HepG2 (cell line): ENCODE data around the gene NFKB1. TPM values are rescaled to one million over a fixed set of nuclear protein-coding genes. Genes with fewer than 3 reads are reported as not detected.

Experiments used
- BHLHE40 ChIP-seq: IDR thresholded peaks from 2 replicates; pipeline ENCODE4 v1.6.1; 2011; ENCODE audit warnings: low read length, improper control_type of control experiment
- EED ChIP-seq: sonication (generic); formaldehyde crosslinking; IDR thresholded peaks from 2 replicates; pipeline ENCODE4 v1.5.0; 2020; ENCODE audit warnings: mild to moderate bottlenecking, missing genetic modification reagents
- FOXK1 ChIP-seq: sonication (generic); formaldehyde crosslinking; IDR thresholded peaks from 2 replicates; pipeline ENCODE4 v1.4.0; 2020; ENCODE audit warnings: low read depth, missing genetic modification reagents, borderline replicate concordance
- HIVEP1 ChIP-seq: sonication (generic); formaldehyde crosslinking; IDR thresholded peaks from 2 replicates; pipeline ENCODE4 v1.4.0; 2020; ENCODE audit warnings: mild to moderate bottlenecking, missing genetic modification reagents
- IKZF1 ChIP-seq: fragments of 450-650 bp; IDR thresholded peaks from 2 replicates; pipeline ENCODE4 v1.7.1; 2016
- KAT7 ChIP-seq: IDR thresholded peaks from 2 replicates; pipeline ENCODE4 v1.6.1; 2018; ENCODE audit warnings: borderline replicate concordance, missing compliant biosample characterization
- MIER3 ChIP-seq: IDR thresholded peaks from 2 replicates; pipeline ENCODE4 v1.6.1; 2016; ENCODE audit warnings: missing compliant biosample characterization, borderline replicate concordance
- MIXL1 ChIP-seq: IDR thresholded peaks from 2 replicates; pipeline ENCODE4 v1.6.1; 2016
- NFKB2 ChIP-seq: sonication (generic); formaldehyde crosslinking; IDR thresholded peaks from 2 replicates; pipeline ENCODE4 v1.4.0; 2020; ENCODE audit warnings: missing genetic modification reagents, borderline replicate concordance
- PREB ChIP-seq: sonication (generic); formaldehyde crosslinking; IDR thresholded peaks from 2 replicates; pipeline ENCODE4 v1.4.0; 2020; ENCODE audit warnings: missing genetic modification reagents
- RFX5 ChIP-seq: IDR thresholded peaks from 2 replicates; pipeline ENCODE4 v1.6.1; 2011; ENCODE audit warnings: low read depth, low read length, improper control_type of control experiment
- SOX5 ChIP-seq: IDR thresholded peaks from 2 replicates; pipeline ENCODE4 v1.6.1; 2016; ENCODE audit warnings: borderline replicate concordance
- TIGD3 ChIP-seq: sonication (generic); formaldehyde crosslinking; IDR thresholded peaks from 2 replicates; pipeline ENCODE4 v1.5.1; 2020; ENCODE audit warnings: mild to moderate bottlenecking, missing genetic modification reagents, borderline replicate concordance
- TRAFD1 ChIP-seq: sonication (generic); formaldehyde crosslinking; IDR thresholded peaks from 2 replicates; pipeline ENCODE4 v1.5.1; 2020; ENCODE audit warnings: missing genetic modification reagents, mild to moderate bottlenecking, borderline replicate concordance
- ZNF543 ChIP-seq: sonication (generic); formaldehyde crosslinking; IDR thresholded peaks from 2 replicates; pipeline ENCODE4 v1.4.0; 2020; ENCODE audit warnings: mild to moderate bottlenecking, missing genetic modification reagents
- ZNF580 ChIP-seq: IDR thresholded peaks from 2 replicates; pipeline ENCODE4 v1.6.1; 2016; ENCODE audit warnings: low read depth, borderline replicate concordance
- polyA plus RNA-seq, 8 experiments: library from polyadenylated mRNA; depleted of rRNA in 3 of 8; stranded (reverse) in 7 of 8; unstranded in 1 of 8; fragments of >200 nt; fragmentation: Illumina TruSeq in 4 of 8; extraction: Trizol in 4 of 8; gene quantifications; 2 replicates each; pipeline versions ENCODE4 v1.2.1 to v1.2.3, GENCODE V29; 2011 to 2016; ENCODE audit warnings: low read depth in 4 of 8, missing spikeins in 1 of 8, mixed read lengths in 1 of 8; ENCODE audit not compliant: insufficient read depth in 1 of 8
- total RNA-seq, 5 experiments: library from RNA; depleted of rRNA; stranded (reverse); fragments of >200 nt; fragmentation: Illumina TruSeq; extraction: Trizol; gene quantifications; 2 replicates each; pipeline ENCODE4 v1.2.3, GENCODE V29; 2016; ENCODE audit warnings: low read depth in 1 of 5
- TF ChIP-seq, protein P1 (sequence below): sonication (generic); formaldehyde crosslinking; conservative IDR thresholded peaks from 2 replicates; pipeline ENCODE4 v1.4.0; 2020; ENCODE audit warnings: missing genetic modification reagents
- TF ChIP-seq, protein P2 (sequence below): sonication (generic); formaldehyde crosslinking; IDR thresholded peaks from 2 replicates; pipeline ENCODE4 v1.5.0; 2020; ENCODE audit warnings: mild to moderate bottlenecking, missing genetic modification reagents, borderline replicate concordance
- TF ChIP-seq, protein P3 (sequence below): sonication (generic); formaldehyde crosslinking; IDR thresholded peaks from 2 replicates; pipeline ENCODE4 v1.4.0; 2020; ENCODE audit warnings: mild to moderate bottlenecking, missing genetic modification reagents

NFKB1 gene
- total and polyA plus RNA-seq, 2 of the 13 experiments (the other 11 are each of a cell fraction or from before 2014, with no cell fraction given) = 15.4 to 31.6 TPM

GRCh38 chr4:102478186-102478585 is 23.0 kb upstream of the NFKB1 start (continued):
- TF ChIP-seq, protein P1, sequence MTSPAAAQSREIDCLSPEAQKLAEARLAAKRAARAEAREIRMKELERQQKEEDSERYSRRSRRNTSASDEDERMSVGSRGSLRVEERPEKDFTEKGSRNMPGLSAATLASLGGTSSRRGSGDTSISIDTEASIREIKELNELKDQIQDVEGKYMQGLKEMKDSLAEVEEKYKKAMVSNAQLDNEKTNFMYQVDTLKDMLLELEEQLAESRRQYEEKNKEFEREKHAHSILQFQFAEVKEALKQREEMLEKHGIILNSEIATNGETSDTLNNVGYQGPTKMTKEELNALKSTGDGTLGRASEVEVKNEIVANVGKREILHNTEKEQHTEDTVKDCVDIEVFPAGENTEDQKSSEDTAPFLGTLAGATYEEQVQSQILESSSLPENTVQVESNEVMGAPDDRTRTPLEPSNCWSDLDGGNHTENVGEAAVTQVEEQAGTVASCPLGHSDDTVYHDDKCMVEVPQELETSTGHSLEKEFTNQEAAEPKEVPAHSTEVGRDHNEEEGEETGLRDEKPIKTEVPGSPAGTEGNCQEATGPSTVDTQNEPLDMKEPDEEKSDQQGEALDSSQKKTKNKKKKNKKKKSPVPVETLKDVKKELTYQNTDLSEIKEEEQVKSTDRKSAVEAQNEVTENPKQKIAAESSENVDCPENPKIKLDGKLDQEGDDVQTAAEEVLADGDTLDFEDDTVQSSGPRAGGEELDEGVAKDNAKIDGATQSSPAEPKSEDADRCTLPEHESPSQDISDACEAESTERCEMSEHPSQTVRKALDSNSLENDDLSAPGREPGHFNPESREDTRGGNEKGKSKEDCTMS = no peak
- TF ChIP-seq RFX5 = no peak
- 0 out of 2 replicates have a peak, but pooled peaks have one; percentile 70 for TF ChIP-seq KAT7 (CRISPR knock-in tag)
- no peak for TF ChIP-seq HIVEP1 (CRISPR knock-in tag)
- TF ChIP-seq, protein P2, sequence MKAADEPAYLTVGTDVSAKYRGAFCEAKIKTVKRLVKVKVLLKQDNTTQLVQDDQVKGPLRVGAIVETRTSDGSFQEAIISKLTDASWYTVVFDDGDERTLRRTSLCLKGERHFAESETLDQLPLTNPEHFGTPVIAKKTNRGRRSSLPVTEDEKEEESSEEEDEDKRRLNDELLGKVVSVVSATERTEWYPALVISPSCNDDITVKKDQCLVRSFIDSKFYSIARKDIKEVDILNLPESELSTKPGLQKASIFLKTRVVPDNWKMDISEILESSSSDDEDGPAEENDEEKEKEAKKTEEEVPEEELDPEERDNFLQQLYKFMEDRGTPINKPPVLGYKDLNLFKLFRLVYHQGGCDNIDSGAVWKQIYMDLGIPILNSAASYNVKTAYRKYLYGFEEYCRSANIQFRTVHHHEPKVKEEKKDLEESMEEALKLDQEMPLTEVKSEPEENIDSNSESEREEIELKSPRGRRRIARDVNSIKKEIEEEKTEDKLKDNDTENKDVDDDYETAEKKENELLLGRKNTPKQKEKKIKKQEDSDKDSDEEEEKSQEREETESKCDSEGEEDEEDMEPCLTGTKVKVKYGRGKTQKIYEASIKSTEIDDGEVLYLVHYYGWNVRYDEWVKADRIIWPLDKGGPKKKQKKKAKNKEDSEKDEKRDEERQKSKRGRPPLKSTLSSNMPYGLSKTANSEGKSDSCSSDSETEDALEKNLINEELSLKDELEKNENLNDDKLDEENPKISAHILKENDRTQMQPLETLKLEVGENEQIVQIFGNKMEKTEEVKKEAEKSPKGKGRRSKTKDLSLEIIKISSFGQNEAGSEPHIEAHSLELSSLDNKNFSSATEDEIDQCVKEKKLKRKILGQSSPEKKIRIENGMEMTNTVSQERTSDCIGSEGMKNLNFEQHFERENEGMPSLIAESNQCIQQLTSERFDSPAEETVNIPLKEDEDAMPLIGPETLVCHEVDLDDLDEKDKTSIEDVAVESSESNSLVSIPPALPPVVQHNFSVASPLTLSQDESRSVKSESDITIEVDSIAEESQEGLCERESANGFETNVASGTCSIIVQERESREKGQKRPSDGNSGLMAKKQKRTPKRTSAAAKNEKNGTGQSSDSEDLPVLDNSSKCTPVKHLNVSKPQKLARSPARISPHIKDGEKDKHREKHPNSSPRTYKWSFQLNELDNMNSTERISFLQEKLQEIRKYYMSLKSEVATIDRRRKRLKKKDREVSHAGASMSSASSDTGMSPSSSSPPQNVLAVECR (CRISPR knock-in tag) = peak; percentile 62; the same call in 1 of the 2 replicates
- no peak for TF ChIP-seq SOX5 (CRISPR knock-in tag)
- TF ChIP-seq, protein P3, sequence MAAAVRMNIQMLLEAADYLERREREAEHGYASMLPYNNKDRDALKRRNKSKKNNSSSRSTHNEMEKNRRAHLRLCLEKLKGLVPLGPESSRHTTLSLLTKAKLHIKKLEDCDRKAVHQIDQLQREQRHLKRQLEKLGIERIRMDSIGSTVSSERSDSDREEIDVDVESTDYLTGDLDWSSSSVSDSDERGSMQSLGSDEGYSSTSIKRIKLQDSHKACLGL (CRISPR knock-in tag) = 0 out of 2 replicates have a peak, but pooled peaks have one; percentile 54
- TF ChIP-seq BHLHE40 = no peak
- TF ChIP-seq MIXL1 (CRISPR knock-in tag) = 0 out of 2 replicates have a peak, but pooled peaks have one; percentile 43
- peak; percentile 63; the same call in 1 of the 2 replicates for TF ChIP-seq NFKB2 (CRISPR knock-in tag)
- no peak for TF ChIP-seq ZNF580 (CRISPR knock-in tag)
- no peak for TF ChIP-seq TRAFD1
- 0 out of 2 replicates have a peak, but pooled peaks have one; percentile 78 for TF ChIP-seq FOXK1 (CRISPR knock-in tag)
- TF ChIP-seq IKZF1 = no peak
- TF ChIP-seq ZNF543 = no peak
- TF ChIP-seq TIGD3 = no peak
- no peak for TF ChIP-seq PREB
- 0 out of 2 replicates have a peak, but pooled peaks have one; percentile 38 for TF ChIP-seq MIER3
- no peak; the same call in 1 of the 2 replicates for TF ChIP-seq EED (CRISPR knock-in tag)
